Right cardiac atrium (tissue), 5 donors: ENCODE measurements around the gene SSMEM1. TPM values are rescaled to one million over a fixed set of nuclear protein-coding genes. Genes with fewer than 3 reads are reported as not detected.
"Not testable (repeated sequence)": the region's sequence is repeated elsewhere in the genome, so short reads cannot be mapped to it uniquely, and the experiment has no call there.

Experiments used
- ATAC-seq, 2 donors: fragments of 200-7000 bp; cut with Tn5 transposase; one replicate each; pipeline versions ENCODE4 v1.8.0 to v1.9.1; 2020; ENCODE audit warnings: moderate library complexity in 2 of 2, mild to moderate bottlenecking in 1 of 2
- DNase-seq, 3 donors: peaks; one replicate each; pipeline ENCODE4 v3.0.0-alpha.2; 2020
- H3K27ac ChIP-seq: one replicate; pipeline ENCODE4 v1.5.1; 2013; ENCODE audit warnings: mild to moderate bottlenecking, low read length, control low read depth, moderate library complexity
- H3K27me3 ChIP-seq: one replicate; pipeline ENCODE4 v1.6.1; 2013; ENCODE audit not compliant: control insufficient read depth, insufficient read depth
- H3K4me1 ChIP-seq: one replicate; pipeline ENCODE4 v1.6.1; 2013; ENCODE audit warnings: low read length; ENCODE audit not compliant: control insufficient read depth, insufficient read depth
- H3K4me3 ChIP-seq: one replicate; pipeline ENCODE4 v1.5.1; 2013; ENCODE audit warnings: low read length, control low read depth
- H3K9me3 ChIP-seq: one replicate; pipeline ENCODE4 v1.6.1; 2013; ENCODE audit warnings: low read length; ENCODE audit not compliant: control insufficient read depth
- WGBS: extraction: QIAGEN DNeasy Blood & Tissue Kit; methylation state at CpG from one replicate; pipeline ENCODE4 v1.1.7; 2013; 5-methylcytosine and 5-hydroxymethylcytosine counted together
- intact Hi-C, 4 donors: fragments of 100-400 bp; cut with DNase I; formaldehyde crosslinking; loops; one replicate each; pipeline versions ENCODE4 v1.11.0 to v1.14.0; 2022 to 2023
- polyA plus RNA-seq: library from polyadenylated mRNA; stranded (reverse); fragments of 200-250 nt; gene quantifications from one replicate; pipeline ENCODE4 v1.2.3, GENCODE V29; 2013
- total RNA-seq, 4 donors: library from RNA; stranded (reverse); fragmentation: NEBNext Ultra II Directional; extraction: Animal tissue kit (Norgen Biotek cat#: 25700); gene quantifications; one replicate each; pipeline ENCODE4 v1.2.1, GENCODE V29; 2021
- donor health status: healthy with polysubstance abuse.
- donor health status: DM: no; HTN: yes; CAD: no.
- donor health status: DM: no; HTN: no; CAD: no.
- donor health status: DM: no; HTN: yes; CAD: no; lungs with severe emphysema.
- donor health status: DM: yes; HTN: yes; CAD: no.

The SSMEM1 gene
- total and polyA plus RNA-seq, 5 donors, result not detected

DNA sequence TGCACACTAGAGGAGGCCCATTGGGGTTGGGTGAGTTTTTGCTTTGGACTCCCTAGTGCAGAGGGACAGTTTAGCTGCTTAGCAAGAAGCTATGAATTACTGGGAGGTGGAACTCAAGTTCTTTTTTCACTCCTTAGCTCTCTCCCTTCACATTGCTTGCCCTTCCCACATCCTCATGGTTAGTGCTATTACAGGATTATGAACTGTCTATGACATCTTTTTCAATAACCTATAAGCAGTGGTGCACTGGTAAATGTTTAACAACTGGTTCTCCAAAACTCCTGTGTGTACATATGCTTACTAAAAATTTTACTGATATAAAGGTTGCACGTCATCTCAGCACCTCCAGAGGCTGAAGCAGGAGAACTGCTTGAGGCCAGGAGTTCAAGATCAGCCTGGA, 6.2 kb downstream of the SSMEM1 start:
- WGBS, result 84% methylated on average over 1 of the region's 1 CpG
- intact Hi-C loops, result no loop called here
- Histone ChIP-seq H3K27me3 (no peaks in the 10 kb centered on the region), H3K27ac (no peak overlapping the region), H3K4me1 (no peaks in the 10 kb centered on the region), H3K9me3 (no peaks in the 10 kb centered on the region), H3K4me3 (no peak overlapping the region)
- ATAC-seq (no peak), DNase-seq (no peak)

GRCh38 chr7:130216025-130216424, 8.4 kb downstream of the SSMEM1 start:
- Histone ChIP-seq H3K27me3 (no peaks in the 10 kb centered on the region), H3K4me1 (no peaks in the 10 kb centered on the region), H3K9me3 (no peaks in the 10 kb centered on the region), H3K4me3 (no peak overlapping the region), H3K27ac (no peak overlapping the region)
- DNase-seq (no peak), ATAC-seq (no peak)
- whole genome bisulfite sequencing, result 87% methylated on average over 9 of the region's 9 CpGs
- intact Hi-C loops, result no loop called here

DNA sequence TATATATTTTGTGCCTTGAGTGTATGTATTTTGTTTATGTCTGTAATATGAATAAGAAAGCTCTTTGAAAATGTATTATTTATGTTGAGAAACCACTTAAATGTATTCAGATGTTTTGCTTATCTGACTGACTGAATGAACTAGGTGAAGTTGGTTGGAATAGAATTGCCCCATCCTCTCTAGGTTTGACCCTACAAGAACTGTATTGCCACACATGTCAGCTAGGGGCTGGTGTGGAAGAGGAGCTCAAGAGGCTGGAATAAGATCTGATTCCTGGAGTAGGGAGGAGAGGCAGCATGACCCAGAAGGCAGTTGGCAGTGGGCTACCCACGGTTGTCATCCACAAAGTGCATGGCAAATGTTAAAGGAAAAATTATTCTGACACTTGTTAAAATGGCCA, 9.1 kb downstream of the SSMEM1 start:
- ATAC-seq, result no peak
- intact Hi-C loops, result no loop called here
- no peaks in the 10 kb centered on the region for H3K4me1 ChIP-seq
- no peaks in the 10 kb centered on the region for H3K9me3 ChIP-seq
- H3K27me3 ChIP-seq, result no peaks in the 10 kb centered on the region
- H3K4me3 ChIP-seq, result no peak overlapping the region
- no peak for DNase-seq
- no peak overlapping the region for H3K27ac ChIP-seq
- WGBS, result 55% methylated on average over 1 of the region's 1 CpG

GRCh38 chr7:130218806-130219620, 11.4 kb downstream of the SSMEM1 start:
- Histone ChIP-seq H3K4me1 (no peaks in the 10 kb centered on the region), H3K4me3 (no peak overlapping the region), H3K27me3 (no peaks in the 10 kb centered on the region), H3K9me3 (no peaks in the 10 kb centered on the region), H3K27ac (no peak overlapping the region)
- no peak for ATAC-seq
- 84% methylated on average over 5 of the region's 5 CpGs for WGBS
- DNase-seq, result no peak
- intact Hi-C loops, result no loop called here

GRCh38 chr7:130219871-130220270, 12.2 kb downstream of the SSMEM1 start:
- Histone ChIP-seq H3K27me3 (no peaks in the 10 kb centered on the region), H3K9me3 (no peaks in the 10 kb centered on the region), H3K27ac (no peak overlapping the region), H3K4me3 (no peak overlapping the region), H3K4me1 (no peaks in the 10 kb centered on the region)
- no peak for DNase-seq
- ATAC-seq, result no peak
- 93% methylated on average over 9 of the region's 9 CpGs for WGBS
- intact Hi-C loops, result no loop called here

- Histone ChIP-seq H3K27me3 (no peaks in the 10 kb centered on the region), H3K9me3 (no peaks in the 10 kb centered on the region), H3K4me1 (no peaks in the 10 kb centered on the region), H3K27ac (no peak overlapping the region), H3K4me3 (no peak overlapping the region)
- DNase-seq, result no peak
- 93% methylated on average over 4 of the region's 4 CpGs for WGBS
- no peak for ATAC-seq
- intact Hi-C loops, result no loop called here
Observed at GRCh38 chr7:130221746-130222145, 14.1 kb downstream of the SSMEM1 start.

- no peak overlapping the region for H3K27ac ChIP-seq
- H3K4me3 ChIP-seq, result no peak overlapping the region
- WGBS, result 31% methylated on average over 1 of the region's 1 CpG
- H3K4me1 ChIP-seq, result no peaks in the 10 kb centered on the region
- H3K27me3 ChIP-seq, result no peaks in the 10 kb centered on the region
- H3K9me3 ChIP-seq, result no peaks in the 10 kb centered on the region
- ATAC-seq (no peak), DNase-seq (no peak)
- intact Hi-C loops, result no loop called here
Observed at GRCh38 chr7:130223646-130224045, 16.0 kb downstream of the SSMEM1 start.

- intact Hi-C loops, result no loop called here
- Histone ChIP-seq H3K27me3 (no peaks in the 10 kb centered on the region), H3K9me3 (no peaks in the 10 kb centered on the region), H3K4me3 (no peak overlapping the region), H3K4me1 (no peaks in the 10 kb centered on the region), H3K27ac (no peak overlapping the region)
- 87% methylated on average over 5 of the region's 5 CpGs for WGBS
- ATAC-seq (no peak), DNase-seq (no peak)
Observed at GRCh38 chr7:130224210-130224609, 16.6 kb downstream of the SSMEM1 start.

DNA sequence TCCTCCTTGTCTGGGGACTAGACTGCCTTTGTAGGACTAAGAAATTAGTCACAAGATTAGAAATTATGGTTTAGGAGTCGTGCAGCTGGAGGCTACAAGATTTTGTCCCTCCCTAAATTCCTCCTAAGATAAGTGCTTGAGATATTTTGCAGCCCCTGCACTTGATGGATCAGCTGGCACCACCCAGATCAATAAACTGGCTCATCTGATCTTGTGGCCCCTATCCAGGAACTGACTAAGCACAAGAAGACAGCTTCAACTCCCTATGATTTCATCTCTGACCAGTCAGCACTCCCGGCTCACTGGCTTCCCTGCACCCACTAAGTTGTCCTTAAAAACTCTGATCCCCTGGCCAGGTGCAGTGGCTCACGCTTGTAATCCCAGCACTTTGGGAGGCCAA, 17.3 kb downstream of the SSMEM1 start:
- DNase-seq, H3K9me3 ChIP-seq, H3K4me3 ChIP-seq, H3K27me3 ChIP-seq, H3K27ac ChIP-seq, H3K4me1 ChIP-seq, intact Hi-C loops, ATAC-seq: not testable (repeated sequence)
- 69% methylated on average over 3 of the region's 3 CpGs for WGBS

DNA sequence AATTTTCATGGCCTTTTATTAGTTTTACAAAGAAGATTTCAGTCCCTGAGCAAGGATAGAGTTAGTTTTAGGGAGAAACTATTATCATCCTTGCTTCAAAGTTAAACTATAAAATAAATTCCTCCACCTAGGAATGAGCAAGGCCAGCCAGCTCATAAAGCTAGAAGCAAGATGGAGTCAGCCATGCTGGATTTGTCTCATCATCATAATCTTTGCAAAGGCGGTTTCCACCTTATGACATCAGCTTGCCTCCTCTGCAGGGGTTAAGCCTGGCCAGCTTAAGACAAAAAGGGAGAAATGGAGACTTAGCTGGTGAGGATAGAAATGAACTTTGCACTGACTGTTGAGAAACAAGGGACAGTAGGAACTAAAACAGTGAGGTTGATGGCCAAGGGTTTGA, 18.7 kb downstream of the SSMEM1 start:
- H3K4me1 ChIP-seq, result no peaks in the 10 kb centered on the region
- no peaks in the 10 kb centered on the region for H3K9me3 ChIP-seq
- H3K27me3 ChIP-seq, result no peaks in the 10 kb centered on the region
- no peak overlapping the region for H3K27ac ChIP-seq
- ATAC-seq (no peak), DNase-seq (no peak)
- intact Hi-C loops, result no loop called here
- H3K4me3 ChIP-seq, result no peak overlapping the region
- 95% methylated on average over 1 of the region's 1 CpG for WGBS

DNA sequence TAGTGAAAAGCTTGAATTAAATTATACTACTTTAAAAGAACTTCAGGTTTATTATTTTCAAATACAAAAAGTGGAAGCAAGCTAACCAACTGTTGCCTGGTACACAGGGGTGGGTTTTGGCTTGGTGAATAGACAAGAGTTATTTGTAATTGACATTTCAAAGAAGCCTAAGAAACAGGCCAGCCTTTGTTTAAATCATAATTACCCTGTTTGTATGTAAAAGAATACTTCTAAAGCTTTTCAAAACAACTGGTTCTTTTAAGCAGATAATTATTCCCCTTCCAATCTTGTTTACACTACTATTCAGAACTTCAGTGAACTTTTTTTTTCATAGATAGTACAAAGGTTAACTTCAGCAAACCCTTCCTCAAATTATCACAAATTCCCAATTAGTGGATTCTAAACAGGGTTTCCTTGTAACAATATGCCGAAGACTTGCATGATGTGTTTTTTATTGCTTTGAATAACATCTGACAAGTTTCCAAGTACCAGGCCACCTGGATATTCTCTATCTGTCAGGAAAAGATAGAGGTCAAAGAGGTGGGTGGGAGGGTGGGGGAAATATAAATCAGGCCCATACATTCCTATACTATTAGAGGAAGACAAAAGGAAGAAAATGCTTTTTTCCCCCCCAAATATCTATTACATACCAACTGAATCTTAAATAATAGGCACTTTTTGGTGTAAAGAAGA, 20.4 kb downstream of the SSMEM1 start:
- intact Hi-C loops, result no loop called here
- H3K9me3 ChIP-seq, result no peaks in the 10 kb centered on the region
- 44% methylated on average over 1 of the region's 1 CpG for WGBS
- ATAC-seq (no peak), DNase-seq (no peak)
- no peaks in the 10 kb centered on the region for H3K4me1 ChIP-seq
- no peak overlapping the region for H3K4me3 ChIP-seq
- no peak overlapping the region for H3K27ac ChIP-seq
- no peaks in the 10 kb centered on the region for H3K27me3 ChIP-seq
